ENCODE measurements around the gene FIGN.

The FIGN gene

GRCh38 chr2:163565192-163565591, 170.6 kb downstream of the FIGN start:
- DNase-seq (ENCODE audit: low read depth in 2 of 3, low spot score in 2 of 3), result no peak

- no peak for DNase-seq (ENCODE audit: low read depth in 2 of 3, low spot score in 2 of 3)
These were observed 171.6 kb downstream of the FIGN start for GRCh38 chr2:163564236-163564635.

GRCh38 chr2:163563336-163563735, 172.5 kb downstream of the FIGN start:
- no peak for DNase-seq (ENCODE audit: low read depth in 2 of 3, low spot score in 2 of 3)

- DNase-seq (ENCODE audit: low read depth in 2 of 3, low spot score in 2 of 3), result no peak
These were observed 177.4 kb downstream of the FIGN start for GRCh38 chr2:163558251-163559021.

- no peak for DNase-seq (ENCODE audit: low read depth in 2 of 3, low spot score in 2 of 3)
These were observed 179.3 kb downstream of the FIGN start for GRCh38 chr2:163556511-163556910.

- no peak for DNase-seq (ENCODE audit: low read depth in 2 of 3, low spot score in 2 of 3)
These were observed 180.9 kb downstream of the FIGN start for GRCh38 chr2:163554864-163555263.

GRCh38 chr2:163553601-163554000, 182.2 kb downstream of the FIGN start:
- no peak for DNase-seq (ENCODE audit: low read depth in 2 of 3, low spot score in 2 of 3)

GRCh38 chr2:163552758-163553157, 183.1 kb downstream of the FIGN start:
- no peak for DNase-seq (ENCODE audit: low read depth in 2 of 3, low spot score in 2 of 3)

- no peak for DNase-seq (ENCODE audit: low read depth in 2 of 3, low spot score in 2 of 3)
These were observed 184.0 kb downstream of the FIGN start for GRCh38 chr2:163551616-163552373.

- DNase-seq (ENCODE audit: low read depth in 2 of 3, low spot score in 2 of 3), result no peak
These were observed 186.8 kb downstream of the FIGN start for GRCh38 chr2:163548970-163549369.
